ENCODE results near the gene TM4SF4.

The TM4SF4 gene

GRCh38 chr3:149507491-149508324, 33.2 kb downstream of the TM4SF4 start:
- Histone ChIP-seq H3K9ac (ENCODE audit: low read length) (no peak overlapping the region), H4K20me1 (ENCODE audit: insufficient read depth, low read length) (no peaks in the 10 kb centered on the region), H3K79me2 (ENCODE audit: low read length) (no peaks in the 10 kb centered on the region), H3K4me3 (ENCODE audit: low read length) (no peak overlapping the region), H3K9me3 (ENCODE audit: insufficient read depth, low read length) (no peaks in the 10 kb centered on the region), H3K27ac (ENCODE audit: low read length) (no peak overlapping the region), H3K36me3 (replicated peaks; ENCODE audit: low read depth, low read length) (no peaks in the 10 kb centered on the region), H3K27me3 (ENCODE audit: low read depth, low read length) (peaks cover 3% of the 10 kb centered on the region; the same call in 1 of the 2 replicates), H3K4me2 (ENCODE audit: low read length) (no peak overlapping the region), H3K4me1 (ENCODE audit: low read length) (peaks cover 3% of the 10 kb centered on the region; the same call in 1 of the 2 replicates), H2AFZ (ENCODE audit: low read depth, low read length) (no peak overlapping the region)
- TF ChIP-seq EZH2phosphoT487 (IDR thresholded peaks at IDR 0.05; ENCODE audit: low read depth) = no peak

DNA sequence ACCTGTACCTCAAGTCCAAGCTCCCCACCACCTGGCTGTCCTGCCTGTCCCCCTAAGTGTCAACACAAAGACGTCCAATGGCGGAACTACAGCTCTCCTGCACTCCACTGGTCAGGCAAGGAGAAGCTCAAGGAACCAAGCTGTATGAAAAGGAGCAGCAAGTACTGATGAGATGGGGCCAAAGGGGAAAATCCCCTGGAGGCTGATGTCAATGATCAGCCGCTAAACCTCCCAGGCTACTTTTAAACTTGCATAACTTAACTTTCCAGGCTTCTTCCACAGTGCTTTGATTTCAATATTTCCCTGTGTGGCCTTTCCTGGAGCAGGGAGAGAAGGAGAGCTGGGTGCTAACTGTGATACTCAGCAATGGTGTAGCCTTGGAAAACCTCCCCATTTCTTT, 35.0 kb downstream of the TM4SF4 start:
- Histone ChIP-seq H3K9me3 (ENCODE audit: insufficient read depth, low read length) (no peaks in the 10 kb centered on the region), H3K79me2 (ENCODE audit: low read length) (no peaks in the 10 kb centered on the region), H3K36me3 (replicated peaks; ENCODE audit: low read depth, low read length) (no peaks in the 10 kb centered on the region), H3K27ac (ENCODE audit: low read length) (no peak overlapping the region), H4K20me1 (ENCODE audit: insufficient read depth, low read length) (no peaks in the 10 kb centered on the region), H3K27me3 (ENCODE audit: low read depth, low read length) (peaks cover 3% of the 10 kb centered on the region; the same call in 1 of the 2 replicates), H2AFZ (ENCODE audit: low read depth, low read length) (no peak overlapping the region), H3K4me3 (ENCODE audit: low read length) (no peak overlapping the region), H3K4me2 (ENCODE audit: low read length) (no peak overlapping the region), H3K9ac (ENCODE audit: low read length) (no peak overlapping the region), H3K4me1 (ENCODE audit: low read length) (peaks cover 3% of the 10 kb centered on the region; the same call in 1 of the 2 replicates)
- TF ChIP-seq, protein P1, sequence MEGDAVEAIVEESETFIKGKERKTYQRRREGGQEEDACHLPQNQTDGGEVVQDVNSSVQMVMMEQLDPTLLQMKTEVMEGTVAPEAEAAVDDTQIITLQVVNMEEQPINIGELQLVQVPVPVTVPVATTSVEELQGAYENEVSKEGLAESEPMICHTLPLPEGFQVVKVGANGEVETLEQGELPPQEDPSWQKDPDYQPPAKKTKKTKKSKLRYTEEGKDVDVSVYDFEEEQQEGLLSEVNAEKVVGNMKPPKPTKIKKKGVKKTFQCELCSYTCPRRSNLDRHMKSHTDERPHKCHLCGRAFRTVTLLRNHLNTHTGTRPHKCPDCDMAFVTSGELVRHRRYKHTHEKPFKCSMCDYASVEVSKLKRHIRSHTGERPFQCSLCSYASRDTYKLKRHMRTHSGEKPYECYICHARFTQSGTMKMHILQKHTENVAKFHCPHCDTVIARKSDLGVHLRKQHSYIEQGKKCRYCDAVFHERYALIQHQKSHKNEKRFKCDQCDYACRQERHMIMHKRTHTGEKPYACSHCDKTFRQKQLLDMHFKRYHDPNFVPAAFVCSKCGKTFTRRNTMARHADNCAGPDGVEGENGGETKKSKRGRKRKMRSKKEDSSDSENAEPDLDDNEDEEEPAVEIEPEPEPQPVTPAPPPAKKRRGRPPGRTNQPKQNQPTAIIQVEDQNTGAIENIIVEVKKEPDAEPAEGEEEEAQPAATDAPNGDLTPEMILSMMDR (IDR thresholded peaks at IDR 0.05; ENCODE audit: low read depth, low read length) = no peak
- TF ChIP-seq EZH2phosphoT487 (IDR thresholded peaks at IDR 0.05; ENCODE audit: low read depth) = no peak

GRCh38 chr3:149510480-149510879, 36.0 kb downstream of the TM4SF4 start:
- Histone ChIP-seq H3K27ac (ENCODE audit: low read length) (no peak overlapping the region), H2AFZ (ENCODE audit: low read depth, low read length) (no peak overlapping the region), H3K27me3 (ENCODE audit: low read depth, low read length) (peaks cover 3% of the 10 kb centered on the region; the same call in 1 of the 2 replicates), H3K4me2 (ENCODE audit: low read length) (no peak overlapping the region), H3K9ac (ENCODE audit: low read length) (no peak overlapping the region), H3K79me2 (ENCODE audit: low read length) (no peaks in the 10 kb centered on the region), H3K4me1 (ENCODE audit: low read length) (peaks cover 3% of the 10 kb centered on the region; the same call in 1 of the 2 replicates), H3K9me3 (ENCODE audit: insufficient read depth, low read length) (no peaks in the 10 kb centered on the region), H3K4me3 (ENCODE audit: low read length) (no peak overlapping the region), H4K20me1 (ENCODE audit: insufficient read depth, low read length) (no peaks in the 10 kb centered on the region), H3K36me3 (replicated peaks; ENCODE audit: low read depth, low read length) (no peaks in the 10 kb centered on the region)
- no peak for TF ChIP-seq EZH2phosphoT487 (IDR thresholded peaks at IDR 0.05; ENCODE audit: low read depth)
- TF ChIP-seq, protein P1 (IDR thresholded peaks at IDR 0.05; ENCODE audit: low read depth, low read length) = no peak

- H3K79me2 ChIP-seq (ENCODE audit: low read length) = no peaks in the 10 kb centered on the region
- H3K36me3 ChIP-seq (replicated peaks; ENCODE audit: low read depth, low read length) = no peaks in the 10 kb centered on the region
- peaks cover 3% of the 10 kb centered on the region; the same call in 1 of the 2 replicates for H3K27me3 ChIP-seq (ENCODE audit: low read depth, low read length)
- no peaks in the 10 kb centered on the region for H4K20me1 ChIP-seq (ENCODE audit: insufficient read depth, low read length)
- no peak overlapping the region for H3K27ac ChIP-seq (ENCODE audit: low read length)
- H2AFZ ChIP-seq (ENCODE audit: low read depth, low read length) = no peak overlapping the region
- H3K4me3 ChIP-seq (ENCODE audit: low read length) = no peak overlapping the region
- no peak overlapping the region for H3K4me2 ChIP-seq (ENCODE audit: low read length)
- no peak for TF ChIP-seq EZH2phosphoT487 (IDR thresholded peaks at IDR 0.05; ENCODE audit: low read depth)
- TF ChIP-seq, protein P1 (IDR thresholded peaks at IDR 0.05; ENCODE audit: low read depth, low read length) = no peak
- no peak overlapping the region for H3K9ac ChIP-seq (ENCODE audit: low read length)
- H3K9me3 ChIP-seq (ENCODE audit: insufficient read depth, low read length) = no peaks in the 10 kb centered on the region
- peaks cover 3% of the 10 kb centered on the region; the same call in 1 of the 2 replicates for H3K4me1 ChIP-seq (ENCODE audit: low read length)
Measured at GRCh38 chr3:149511040-149511626, 36.6 kb downstream of the TM4SF4 start.
